ENCODE results near the gene TEDDM1.
"Not testable (repeated sequence)": the region's sequence is repeated elsewhere in the genome, so short reads cannot be mapped to it uniquely, and the experiment has no call there.

The TEDDM1 gene

GRCh38 chr1:182379781-182380180 lies 20.7 kb downstream of the TEDDM1 start:
- not testable (repeated sequence) for DNase-seq

GRCh38 chr1:182376936-182377574 lies 23.4 kb downstream of the TEDDM1 start:
- DNase-seq: no peak

GRCh38 chr1:182374101-182374834 lies 26.2 kb downstream of the TEDDM1 start:
- DNase-seq: no peak

GRCh38 chr1:182370532-182370931 lies 29.9 kb downstream of the TEDDM1 start:
- DNase-seq: no peak

GRCh38 chr1:182368903-182369302 lies 31.6 kb downstream of the TEDDM1 start:
- no peak for DNase-seq

- DNase-seq: no peak
Observed at GRCh38 chr1:182368358-182368757, 32.1 kb downstream of the TEDDM1 start.

- DNase-seq: no peak
Observed at GRCh38 chr1:182367926-182368325, 32.5 kb downstream of the TEDDM1 start.

- DNase-seq: no peak
Observed at GRCh38 chr1:182366596-182366995, 33.9 kb downstream of the TEDDM1 start.

- DNase-seq: no peak
Observed at GRCh38 chr1:182359645-182360044, 40.8 kb downstream of the TEDDM1 start.

GRCh38 chr1:182357913-182358312 lies 42.6 kb downstream of the TEDDM1 start:
- no peak for DNase-seq

GRCh38 chr1:182357171-182357570 lies 43.3 kb downstream of the TEDDM1 start:
- no peak for DNase-seq

GRCh38 chr1:182355723-182356098 lies 44.8 kb downstream of the TEDDM1 start:
- DNase-seq: no peak

- DNase-seq: peak in 1 of 2 donors; percentile 7
Observed at GRCh38 chr1:182351790-182352364, 48.6 kb downstream of the TEDDM1 start.

- peak in 1 of 2 donors; percentile 36 for DNase-seq
Observed at GRCh38 chr1:182350839-182351238, 49.6 kb downstream of the TEDDM1 start.

- no peak for DNase-seq
Observed at GRCh38 chr1:182348961-182349747, 51.3 kb downstream of the TEDDM1 start.
